Measurements from ENCODE around the gene GNG12. TPM values are rescaled to one million over a fixed set of nuclear protein-coding genes. Genes with fewer than 3 reads are reported as not detected.

The GNG12 gene
- polyA plus RNA-seq, 3 donors: 0.03 TPM; not detected in 2

DNA sequence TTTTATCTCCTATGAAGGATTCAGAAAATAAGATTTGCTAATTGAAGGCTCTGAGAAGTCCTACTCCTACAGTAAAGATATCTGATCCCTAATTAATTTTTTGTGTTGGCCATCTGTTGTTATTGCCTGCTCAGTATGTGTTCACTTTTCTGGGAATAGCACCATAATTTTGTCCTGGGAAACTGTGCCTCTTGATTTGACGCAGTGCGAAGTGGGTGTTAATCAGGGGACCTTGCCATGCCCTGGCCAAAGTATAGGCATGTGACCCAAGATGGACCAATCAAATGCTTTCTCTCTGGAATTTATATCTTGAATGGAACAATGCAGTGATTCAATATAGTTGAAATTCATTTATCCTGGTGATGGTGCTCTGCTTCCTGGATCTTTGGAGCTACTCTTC is 30.4 kb upstream of the GNG12 start:
- Histone ChIP-seq H4K20me1 (ENCODE audit: insufficient read depth, low read length) (no peaks in the 10 kb centered on the region), H3K4me1 (ENCODE audit: control insufficient read depth in 1 of 2, insufficient read depth in 2 of 2, low read length in 2 of 2) (no peaks in the 10 kb centered on the region), H3K36me3 (replicated peaks in 1 of 2; ENCODE audit: control insufficient read depth in 1 of 2, insufficient read depth in 2 of 2, low read length in 2 of 2) (no peaks in the 10 kb centered on the region), H3K27ac (ENCODE audit: low read depth in 1 of 2, low read length in 2 of 2) (no peak overlapping the region), H3K9me3 (replicated peaks in 1 of 2; ENCODE audit: control insufficient read depth in 1 of 2, insufficient read depth in 1 of 2, low read length in 2 of 2) (no peaks in the 10 kb centered on the region), H2AFZ (ENCODE audit: insufficient read depth, low read depth, low read length, poor library complexity, severe bottlenecking) (no peak overlapping the region), H3K4me3 (replicated peaks in 1 of 3; ENCODE audit: low read depth in 2 of 3, low read length in 3 of 3) (no peak overlapping the region), H3K27me3 (ENCODE audit: control insufficient read depth in 2 of 2, insufficient read depth in 2 of 2, low read length in 2 of 2) (peaks cover 0 to 2% of the 10 kb centered on the region in 2 donors), H3K9ac (ENCODE audit: insufficient read depth, low read length, poor library complexity, severe bottlenecking) (no peak overlapping the region), H3K79me2 (ENCODE audit: insufficient read depth, low read length) (no peaks in the 10 kb centered on the region), H3K4me2 (replicated peaks; ENCODE audit: extremely low read depth, low read length, poor library complexity, severe bottlenecking) (no peak overlapping the region)
- intact Hi-C loops (cut with micrococcal nuclease): no loop called here
- Mint-ChIP-seq H3K36me3 (no peaks in the 10 kb centered on the region), H3K4me3 (no peak overlapping the region), H3K27ac (no peak overlapping the region), H3K4me1 (no peaks in the 10 kb centered on the region), H3K9me3 (peaks cover 0 to 3% (median 0%) of the 10 kb centered on the region in 7 donors), H3K27me3 (ENCODE audit: low read depth in 3 of 3) (peaks cover 0 to 4% (median 0%) of the 10 kb centered on the region in 3 donors)
- TF ChIP-seq, protein P1, sequence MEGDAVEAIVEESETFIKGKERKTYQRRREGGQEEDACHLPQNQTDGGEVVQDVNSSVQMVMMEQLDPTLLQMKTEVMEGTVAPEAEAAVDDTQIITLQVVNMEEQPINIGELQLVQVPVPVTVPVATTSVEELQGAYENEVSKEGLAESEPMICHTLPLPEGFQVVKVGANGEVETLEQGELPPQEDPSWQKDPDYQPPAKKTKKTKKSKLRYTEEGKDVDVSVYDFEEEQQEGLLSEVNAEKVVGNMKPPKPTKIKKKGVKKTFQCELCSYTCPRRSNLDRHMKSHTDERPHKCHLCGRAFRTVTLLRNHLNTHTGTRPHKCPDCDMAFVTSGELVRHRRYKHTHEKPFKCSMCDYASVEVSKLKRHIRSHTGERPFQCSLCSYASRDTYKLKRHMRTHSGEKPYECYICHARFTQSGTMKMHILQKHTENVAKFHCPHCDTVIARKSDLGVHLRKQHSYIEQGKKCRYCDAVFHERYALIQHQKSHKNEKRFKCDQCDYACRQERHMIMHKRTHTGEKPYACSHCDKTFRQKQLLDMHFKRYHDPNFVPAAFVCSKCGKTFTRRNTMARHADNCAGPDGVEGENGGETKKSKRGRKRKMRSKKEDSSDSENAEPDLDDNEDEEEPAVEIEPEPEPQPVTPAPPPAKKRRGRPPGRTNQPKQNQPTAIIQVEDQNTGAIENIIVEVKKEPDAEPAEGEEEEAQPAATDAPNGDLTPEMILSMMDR (IDR thresholded peaks at IDR 0.05): no peak
- no CpG with 5 or more reads among the region's 2 CpGs for WGBS (ENCODE audit: insufficient coverage)
- no peak for DNase-seq

DNA sequence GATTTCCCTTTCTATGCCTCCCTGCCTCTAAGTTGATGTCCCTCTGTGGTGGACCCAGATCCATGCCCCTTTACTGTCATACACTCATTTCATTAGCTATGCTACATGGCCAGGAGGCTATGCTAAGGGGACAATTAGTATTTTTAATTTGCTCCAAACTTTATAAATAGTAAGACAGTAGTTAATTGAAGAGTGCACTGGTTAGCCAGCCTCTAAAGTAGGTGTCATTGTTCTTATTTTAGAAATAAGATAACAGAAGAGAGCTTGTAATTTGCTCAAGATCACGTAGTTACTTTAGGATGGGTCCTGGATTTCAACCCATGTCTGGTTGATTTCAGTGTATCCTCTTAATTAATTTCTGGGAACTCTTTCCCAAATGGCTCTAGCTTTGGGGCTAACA is 29.4 kb upstream of the GNG12 start:
- Histone ChIP-seq H3K9ac (ENCODE audit: insufficient read depth, low read length, poor library complexity, severe bottlenecking) (no peak overlapping the region), H3K9me3 (replicated peaks in 1 of 2; ENCODE audit: control insufficient read depth in 1 of 2, insufficient read depth in 1 of 2, low read length in 2 of 2) (no peaks in the 10 kb centered on the region), H3K27ac (ENCODE audit: low read depth in 1 of 2, low read length in 2 of 2) (no peak overlapping the region), H3K36me3 (replicated peaks in 1 of 2; ENCODE audit: control insufficient read depth in 1 of 2, insufficient read depth in 2 of 2, low read length in 2 of 2) (no peaks in the 10 kb centered on the region), H3K79me2 (ENCODE audit: insufficient read depth, low read length) (no peaks in the 10 kb centered on the region), H3K4me3 (replicated peaks in 1 of 3; ENCODE audit: low read depth in 2 of 3, low read length in 3 of 3) (no peak overlapping the region), H4K20me1 (ENCODE audit: insufficient read depth, low read length) (no peaks in the 10 kb centered on the region), H2AFZ (ENCODE audit: insufficient read depth, low read depth, low read length, poor library complexity, severe bottlenecking) (no peak overlapping the region), H3K4me2 (replicated peaks; ENCODE audit: extremely low read depth, low read length, poor library complexity, severe bottlenecking) (no peak overlapping the region), H3K4me1 (ENCODE audit: control insufficient read depth in 1 of 2, insufficient read depth in 2 of 2, low read length in 2 of 2) (no peaks in the 10 kb centered on the region), H3K27me3 (ENCODE audit: control insufficient read depth in 2 of 2, insufficient read depth in 2 of 2, low read length in 2 of 2) (peaks cover 0 to 2% of the 10 kb centered on the region in 2 donors)
- H3K4me1 Mint-ChIP-seq: no peaks in the 10 kb centered on the region
- intact Hi-C loops (cut with micrococcal nuclease): no loop called here
- no CpG with 5 or more reads among the region's 1 CpG for WGBS (ENCODE audit: insufficient coverage)
- no peaks in the 10 kb centered on the region for H3K36me3 Mint-ChIP-seq
- no peak overlapping the region for H3K4me3 Mint-ChIP-seq
- TF ChIP-seq, protein P1 (IDR thresholded peaks at IDR 0.05): no peak
- peaks cover 0 to 4% (median 2%) of the 10 kb centered on the region in 3 donors for H3K27me3 Mint-ChIP-seq (ENCODE audit: low read depth in 3 of 3)
- DNase-seq: no peak
- H3K9me3 Mint-ChIP-seq: peaks cover 0 to 3% (median 0%) of the 10 kb centered on the region in 7 donors
- H3K27ac Mint-ChIP-seq: no peak overlapping the region

Measured in CD14-positive monocyte (primary cell).